ENCODE measurements around the gene ZNF675.
"Not testable (repeated sequence)": the region's sequence is repeated elsewhere in the genome, so short reads cannot be mapped to it uniquely, and the experiment has no call there.

GRCh38 chr19:23668606-23669005 is 18.4 kb downstream of the ZNF675 start:
- TF ChIP-seq, protein P1, sequence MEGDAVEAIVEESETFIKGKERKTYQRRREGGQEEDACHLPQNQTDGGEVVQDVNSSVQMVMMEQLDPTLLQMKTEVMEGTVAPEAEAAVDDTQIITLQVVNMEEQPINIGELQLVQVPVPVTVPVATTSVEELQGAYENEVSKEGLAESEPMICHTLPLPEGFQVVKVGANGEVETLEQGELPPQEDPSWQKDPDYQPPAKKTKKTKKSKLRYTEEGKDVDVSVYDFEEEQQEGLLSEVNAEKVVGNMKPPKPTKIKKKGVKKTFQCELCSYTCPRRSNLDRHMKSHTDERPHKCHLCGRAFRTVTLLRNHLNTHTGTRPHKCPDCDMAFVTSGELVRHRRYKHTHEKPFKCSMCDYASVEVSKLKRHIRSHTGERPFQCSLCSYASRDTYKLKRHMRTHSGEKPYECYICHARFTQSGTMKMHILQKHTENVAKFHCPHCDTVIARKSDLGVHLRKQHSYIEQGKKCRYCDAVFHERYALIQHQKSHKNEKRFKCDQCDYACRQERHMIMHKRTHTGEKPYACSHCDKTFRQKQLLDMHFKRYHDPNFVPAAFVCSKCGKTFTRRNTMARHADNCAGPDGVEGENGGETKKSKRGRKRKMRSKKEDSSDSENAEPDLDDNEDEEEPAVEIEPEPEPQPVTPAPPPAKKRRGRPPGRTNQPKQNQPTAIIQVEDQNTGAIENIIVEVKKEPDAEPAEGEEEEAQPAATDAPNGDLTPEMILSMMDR (IDR thresholded peaks at IDR 0.05): not testable (repeated sequence)
- TF ChIP-seq POLR2A (IDR thresholded peaks at IDR 0.05): not testable (repeated sequence)

Data from adrenal gland (tissue), 5 donors.